ENCODE data around the gene PRAC2.

Gene PRAC2

DNA sequence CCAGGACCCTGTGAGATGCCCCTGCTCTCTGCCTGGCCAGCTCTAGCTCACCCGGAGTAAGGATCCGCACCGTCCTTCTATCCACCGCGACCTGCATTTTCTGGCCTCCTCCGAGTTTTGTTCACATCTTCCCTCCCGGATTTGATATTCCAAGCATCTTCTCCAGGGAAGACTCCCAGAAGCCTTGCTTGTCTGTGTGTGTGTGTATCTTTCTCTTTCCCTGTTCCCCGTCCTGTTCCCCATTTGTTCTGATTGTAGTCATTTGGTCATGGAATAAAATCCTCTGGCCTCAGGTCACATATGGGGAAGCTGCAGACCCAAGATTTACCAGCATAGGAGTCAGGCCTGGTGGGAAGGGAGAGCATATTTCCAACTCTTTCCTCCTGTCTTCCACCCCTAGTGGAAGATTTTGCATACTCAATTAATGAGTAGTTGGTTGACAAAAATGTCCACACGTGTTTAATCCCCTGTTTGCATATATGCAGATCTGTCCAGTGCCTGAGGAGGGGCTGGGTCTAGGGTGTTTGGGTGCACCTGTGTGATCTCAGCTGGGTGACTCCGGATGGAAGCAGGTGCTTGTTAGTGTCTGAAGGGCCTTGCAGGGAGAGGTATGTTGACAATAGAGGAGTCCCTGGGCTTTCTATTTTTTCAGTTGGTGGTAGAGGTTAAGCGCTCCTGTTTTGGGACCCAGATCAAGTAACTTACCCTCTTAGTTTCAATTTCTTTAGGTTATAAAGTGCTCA is 2.5 kb upstream of the PRAC2 start:
- DNase-seq: no peak

DNA sequence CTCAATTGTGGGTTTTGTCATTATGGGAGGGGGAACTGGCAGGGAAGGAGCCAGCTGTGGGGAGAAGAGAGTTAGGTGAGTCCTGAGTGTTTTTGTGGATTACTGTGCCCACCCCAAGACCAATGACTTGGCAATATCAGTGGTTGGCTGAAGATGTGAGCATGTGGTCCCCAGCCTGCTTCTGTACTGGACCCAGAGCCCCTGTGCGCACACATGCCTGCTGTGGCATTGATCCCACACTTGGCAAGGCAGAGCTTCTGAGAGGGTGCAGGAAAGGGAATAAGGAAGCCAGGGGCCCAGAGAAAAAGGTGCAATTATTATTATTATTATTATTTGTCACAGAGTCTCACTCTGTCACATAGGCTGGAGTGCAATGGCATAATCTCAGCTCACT is 2.0 kb upstream of the PRAC2 start:
- no peak for DNase-seq

DNA sequence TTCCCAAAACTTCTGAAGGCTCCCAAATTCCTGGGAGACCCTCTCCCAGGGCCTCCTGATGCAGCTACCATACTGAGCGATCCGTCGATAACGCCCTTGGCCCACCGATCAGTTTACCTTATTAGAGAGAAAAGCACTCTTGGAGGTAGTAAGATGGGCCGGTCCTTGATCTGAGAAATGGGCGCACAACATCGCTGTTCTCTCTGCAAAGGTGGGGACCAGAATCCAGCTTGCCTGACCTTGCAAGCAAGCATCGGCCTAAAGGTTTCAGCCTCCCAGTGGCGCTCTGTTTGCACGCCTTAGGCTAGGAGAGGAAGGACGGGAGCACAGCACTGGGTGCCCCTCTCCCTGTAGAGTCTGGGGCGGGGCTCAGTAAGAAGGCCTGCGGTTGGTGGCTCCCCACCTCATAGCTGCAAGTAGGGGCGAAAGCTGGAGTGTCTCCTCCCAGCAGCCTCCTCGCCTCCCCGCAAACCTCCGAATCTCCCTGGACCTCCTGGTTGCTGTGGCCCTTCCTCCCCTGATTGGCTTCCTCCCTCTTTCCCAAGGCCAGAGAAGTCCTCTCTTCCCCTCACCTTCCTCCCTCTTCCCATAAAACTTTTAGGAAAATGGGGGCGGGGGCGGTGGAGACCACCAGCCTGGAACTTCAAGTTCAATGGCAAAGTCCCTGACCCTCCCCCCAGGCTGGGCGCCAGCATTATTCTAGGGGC is 631 bp upstream of the PRAC2 start, which contains the start of gene PRAC1:
TSS of gene PRAC1 (minus strand) at position 318 of the 707 bp plus-strand sequence. CDS start at position 192, 126 bp downstream.
- no peak for DNase-seq

GRCh38 chr17:48723423-48724250 is 652 bp downstream of the PRAC2 start:
- no peak for DNase-seq

DNA sequence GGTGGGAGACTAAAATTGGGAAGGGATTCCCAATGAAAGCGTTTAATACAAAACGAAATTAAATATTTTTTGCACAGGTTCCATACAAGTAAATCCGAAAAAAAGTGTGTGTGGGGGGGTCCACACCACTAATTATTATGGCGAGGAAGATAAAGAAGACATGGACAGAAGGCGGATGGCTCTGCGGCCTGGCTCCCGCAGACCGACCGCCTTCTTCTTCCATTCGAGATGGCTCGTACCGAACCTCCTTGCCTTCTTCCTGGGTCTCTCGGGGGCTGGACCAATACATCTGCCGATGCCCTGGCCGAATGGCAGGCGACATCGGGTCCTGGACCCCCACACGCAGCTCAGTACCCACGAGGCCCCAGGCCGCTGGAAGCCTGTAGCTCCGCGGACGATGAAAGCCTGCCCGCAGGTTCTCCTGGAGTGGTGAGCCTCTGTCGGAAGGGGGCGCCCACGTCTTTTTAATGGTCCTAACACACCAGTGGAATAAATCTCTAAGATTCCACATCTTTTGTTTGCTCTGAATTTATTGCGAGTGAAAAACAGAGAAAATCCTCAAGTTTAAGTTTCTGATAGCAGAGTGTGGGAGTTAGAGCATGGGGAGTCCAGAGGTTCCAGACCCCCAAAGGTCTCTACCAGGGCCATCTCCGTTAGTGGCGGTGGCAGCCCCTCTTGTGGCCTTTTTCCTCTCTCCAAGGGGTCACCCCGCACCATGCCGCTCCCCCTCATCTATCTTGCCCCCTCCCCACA is 1.4 kb downstream of the PRAC2 start:
- peak; percentile 40 for DNase-seq

DNA sequence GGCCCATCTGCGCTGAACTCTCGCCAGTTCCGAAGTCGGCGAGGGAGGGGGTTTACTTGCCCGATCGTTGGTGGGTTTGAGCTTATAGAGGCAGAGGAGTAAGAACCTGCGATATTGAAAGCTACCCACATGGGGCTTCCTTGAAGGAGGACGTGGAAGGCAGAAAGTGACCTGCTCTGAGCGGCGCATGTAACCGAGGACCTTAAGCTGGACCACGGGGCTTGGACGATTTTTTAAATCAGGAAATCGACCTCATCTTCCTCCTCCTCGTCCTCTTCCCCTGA is 2.0 kb downstream of the PRAC2 start:
- DNase-seq: no peak

GRCh38 chr17:48725288-48726064 is 2.5 kb downstream of the PRAC2 start:
- DNase-seq: no peak

DNA sequence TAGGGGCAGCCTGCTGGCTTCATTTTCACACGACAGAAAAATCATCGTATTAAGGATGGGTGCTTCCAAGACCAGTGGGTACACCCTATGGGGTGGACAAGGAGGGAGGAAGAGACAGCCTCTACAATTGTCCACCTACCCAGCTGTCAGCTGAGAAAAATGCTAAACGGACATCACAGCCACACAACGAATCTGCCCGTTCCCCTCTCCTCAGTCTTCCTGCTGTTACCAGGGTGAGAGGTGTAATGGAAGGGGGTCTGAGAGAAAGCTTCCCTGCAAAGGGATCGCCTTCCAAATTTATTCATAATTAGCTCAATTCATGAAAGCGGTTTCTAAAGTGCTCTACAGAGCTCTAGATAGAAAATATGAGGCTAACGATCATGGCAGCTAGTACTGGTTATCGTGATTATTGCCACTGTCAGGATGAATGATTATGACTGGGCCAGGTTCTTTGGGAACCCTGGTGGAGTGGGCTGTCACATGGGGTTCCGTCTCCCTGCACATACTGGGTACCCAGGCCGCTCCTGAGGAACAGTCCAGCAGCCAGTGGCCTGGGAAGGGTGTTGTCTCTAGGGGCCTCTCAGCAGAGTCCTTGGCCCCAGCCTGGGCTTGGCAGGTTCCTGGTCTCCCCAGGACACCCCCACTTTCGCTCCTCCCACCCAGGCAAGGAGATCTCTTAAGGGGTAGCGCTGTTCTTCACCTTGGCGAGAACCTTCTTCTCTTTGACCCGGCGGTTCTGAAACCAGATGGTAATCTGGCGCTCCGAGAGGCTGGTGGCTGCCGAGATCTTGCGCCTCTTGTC is 3.3 kb downstream of the PRAC2 start:
- no peak for DNase-seq

DNA sequence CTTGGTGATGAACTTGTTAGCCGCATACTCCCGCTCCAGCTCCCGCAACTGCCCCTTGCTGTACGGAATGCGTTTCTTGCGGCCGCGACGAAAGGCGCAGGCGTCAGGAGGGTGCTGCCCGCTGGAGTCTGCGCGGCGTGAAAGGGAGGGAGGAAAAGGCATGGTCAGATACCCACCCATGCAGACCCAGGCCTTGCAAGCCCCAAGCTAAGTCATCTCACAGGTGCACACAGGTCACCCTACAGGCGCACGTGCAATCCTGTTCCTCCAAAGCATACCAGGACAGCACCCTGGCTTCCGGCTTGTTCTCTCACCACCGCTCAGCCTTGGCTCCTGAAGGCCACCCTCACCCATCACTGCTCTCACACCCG is 3.9 kb downstream of the PRAC2 start:
- DNase-seq: no peak

GRCh38 chr17:48727415-48728175 is 4.6 kb downstream of the PRAC2 start:
- no peak for DNase-seq

- no peak for DNase-seq
Measured at GRCh38 chr17:48728232-48729231, 5.5 kb downstream of the PRAC2 start, which contains the start of gene HOXB13. Gene HOXB13, minus strand, starts transcription at chr17:48728750. Its CDS starts 157 bp downstream, at chr17:48728593.

GRCh38 chr17:48729335-48730239 is 6.6 kb downstream of the PRAC2 start:
- no peak for DNase-seq

- no peak for DNase-seq
Measured at GRCh38 chr17:48730240-48730550, 7.2 kb downstream of the PRAC2 start.

- DNase-seq: no peak
Measured at GRCh38 chr17:48731355-48731754, 8.4 kb downstream of the PRAC2 start.

DNA sequence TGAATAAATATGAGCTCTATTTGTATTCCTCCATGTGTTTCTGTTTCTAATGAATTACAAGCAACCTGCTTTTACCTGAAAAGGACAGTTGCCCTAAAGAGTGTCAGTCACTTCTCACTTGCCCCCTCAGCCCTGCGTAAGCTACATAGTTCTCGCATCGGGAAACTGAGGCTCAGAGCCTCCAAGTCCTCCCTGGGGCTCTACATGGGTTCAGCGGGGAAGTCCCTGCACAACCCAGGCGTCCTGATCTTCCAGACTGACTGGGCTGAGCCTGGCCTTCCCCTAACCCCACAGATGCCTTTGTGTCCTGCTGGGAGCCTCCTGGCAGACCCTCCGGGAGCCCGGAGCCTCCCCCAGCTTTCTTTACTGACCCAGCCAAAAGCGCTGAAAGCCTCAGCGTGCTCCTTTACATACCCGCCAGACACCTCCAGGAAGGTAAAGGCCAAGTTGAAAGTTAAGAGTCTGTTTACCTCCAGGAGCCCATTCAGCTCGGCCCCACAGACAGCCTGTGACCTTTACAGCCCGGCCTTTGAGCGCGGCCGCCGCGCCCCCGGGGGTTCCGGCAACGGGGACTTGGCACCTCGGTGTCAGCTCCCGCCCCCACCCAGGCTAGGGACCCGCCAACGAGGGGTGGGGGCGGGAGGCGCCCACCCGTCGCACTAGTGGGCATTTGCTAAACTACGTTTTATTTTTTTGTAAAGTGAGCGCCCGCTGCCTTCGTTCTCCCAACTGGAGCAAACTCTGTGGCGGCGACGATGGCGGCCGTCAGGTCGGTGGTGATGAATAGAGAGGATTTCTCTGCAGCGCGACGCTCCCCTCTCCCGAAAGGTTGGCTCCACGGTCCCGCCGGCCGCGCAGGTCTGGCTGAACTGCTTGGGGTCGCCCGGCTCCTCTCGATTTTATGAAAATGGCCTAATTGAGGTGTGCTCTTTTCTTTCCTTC is 10.0 kb downstream of the PRAC2 start:
- no peak for DNase-seq

DNA sequence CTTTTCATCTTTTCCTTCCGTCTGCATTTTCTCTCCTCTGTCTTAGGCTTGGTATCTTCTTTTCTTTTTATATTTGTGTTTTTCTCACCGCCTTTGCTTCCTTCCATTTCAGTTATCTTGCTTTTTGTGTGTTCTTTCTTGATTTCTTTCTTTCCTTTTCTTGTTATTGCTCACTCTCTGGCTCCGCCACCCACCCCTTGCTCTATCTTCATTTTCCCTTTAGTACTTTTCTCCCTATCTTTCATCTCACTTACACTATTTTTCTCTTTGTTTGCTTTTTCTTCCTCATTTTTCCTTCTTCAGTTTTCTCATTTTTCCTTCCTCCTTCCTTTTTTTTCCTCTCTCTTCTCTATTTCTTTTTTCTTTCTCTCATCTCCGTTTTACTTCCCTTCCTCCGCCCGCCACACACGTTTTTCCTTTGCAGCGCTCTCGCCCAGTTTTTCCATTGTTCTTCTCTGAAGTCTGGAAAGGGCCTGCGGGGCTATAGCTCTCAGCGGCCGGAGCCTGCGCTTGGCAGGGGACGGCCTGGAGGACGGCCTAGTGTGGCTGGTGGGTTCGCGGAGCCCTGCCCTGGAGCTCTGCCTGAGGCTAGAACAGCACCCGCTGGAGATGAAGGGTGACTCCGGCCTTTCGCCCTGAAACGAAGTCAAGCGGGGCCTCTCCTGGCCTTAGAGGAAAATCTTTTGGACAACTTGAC is 10.8 kb downstream of the PRAC2 start:
- DNase-seq: no peak
